HepG2 (cell line): ENCODE data around the gene ADCY7. TPM values are rescaled to one million over a fixed set of nuclear protein-coding genes. Genes with fewer than 3 reads are reported as not detected.

Experiments
- BRD4 ChIP-seq: sonication (generic); formaldehyde crosslinking; IDR thresholded peaks from 2 replicates; pipeline ENCODE4 v1.4.0; 2020; ENCODE audit warnings: missing genetic modification reagents
- EP300 ChIP-seq, 3 experiments: sonication (generic) in 1 of 3; formaldehyde crosslinking in 1 of 3; IDR thresholded peaks; 2 replicates each; pipeline versions ENCODE4 v1.5.1 to v1.6.1; 2011 to 2020; ENCODE audit warnings: low read depth in 2 of 3, low read length in 2 of 3, borderline replicate concordance in 1 of 3, improper control_type of control experiment in 1 of 3, mild to moderate bottlenecking in 1 of 3, missing genetic modification reagents in 1 of 3, moderate library complexity in 1 of 3
- HDAC1 ChIP-seq: sonication (generic); formaldehyde crosslinking; IDR thresholded peaks from 2 replicates; pipeline ENCODE4 v1.5.1; 2020; ENCODE audit warnings: mild to moderate bottlenecking, missing genetic modification reagents
- HDAC2 ChIP-seq: sonication (generic); formaldehyde crosslinking; IDR thresholded peaks from 2 replicates; pipeline ENCODE4 v1.4.0; 2020; ENCODE audit warnings: missing genetic modification reagents
- HMGXB4 ChIP-seq, 2 experiments: sonication (generic) in 1 of 2; formaldehyde crosslinking in 1 of 2; IDR thresholded peaks; 2 replicates each; pipeline versions ENCODE4 v1.4.0 to v1.6.1; 2018 to 2020; ENCODE audit warnings: missing genetic modification reagents in 2 of 2, borderline replicate concordance in 1 of 2, low read depth in 1 of 2, mild to moderate bottlenecking in 1 of 2, missing biosample characterization in 1 of 2
- KDM2A ChIP-seq: sonication (generic); formaldehyde crosslinking; IDR thresholded peaks from 2 replicates; pipeline ENCODE4 v1.4.0; 2020; ENCODE audit warnings: low read depth, missing genetic modification reagents, borderline replicate concordance
- KLF16 ChIP-seq, 2 experiments: sonication (generic) in 1 of 2; formaldehyde crosslinking in 1 of 2; IDR thresholded peaks; 2 replicates each; pipeline versions ENCODE4 v1.6.1 to v1.8.0; 2016 to 2023; ENCODE audit warnings: missing genetic modification reagents in 2 of 2, missing compliant biosample characterization in 1 of 2
- MAZ ChIP-seq, 2 experiments: sonication (generic) in 1 of 2; formaldehyde crosslinking in 1 of 2; IDR thresholded peaks; 2 replicates each; pipeline versions ENCODE4 v1.5.0 to v1.6.1; 2012 to 2020; ENCODE audit warnings: low read depth in 2 of 2, mild to moderate bottlenecking in 2 of 2, borderline replicate concordance in 1 of 2, improper control_type of control experiment in 1 of 2, low read length in 1 of 2, missing genetic modification reagents in 1 of 2, moderate library complexity in 1 of 2
- MYC ChIP-seq: sonication (generic); formaldehyde crosslinking; IDR thresholded peaks from 2 replicates; pipeline ENCODE4 v1.9.0; 2021; ENCODE audit warnings: missing genetic modification reagents, borderline replicate concordance
- MYNN ChIP-seq: sonication (generic); formaldehyde crosslinking; IDR thresholded peaks from 2 replicates; pipeline ENCODE4 v1.4.0; 2020; ENCODE audit warnings: mild to moderate bottlenecking, low read depth, missing genetic modification reagents
- NFATC3 ChIP-seq: sonication (generic); formaldehyde crosslinking; IDR thresholded peaks from 2 replicates; pipeline ENCODE4 v1.5.1; 2020; ENCODE audit warnings: mild to moderate bottlenecking, missing genetic modification reagents
- NR2F1 ChIP-seq, 2 experiments: fragments of 450-650 bp in 1 of 2; formaldehyde crosslinking in 1 of 2; IDR thresholded peaks; 2 replicates each; pipeline versions ENCODE4 v1.5.0 to v1.6.1; 2016 to 2020; ENCODE audit warnings: mild to moderate bottlenecking in 1 of 2, missing compliant biosample characterization in 1 of 2, missing genetic modification reagents in 1 of 2, moderate library complexity in 1 of 2
- NRL ChIP-seq: sonication (generic); formaldehyde crosslinking; IDR thresholded peaks from 2 replicates; pipeline ENCODE4 v1.5.0; 2020; ENCODE audit warnings: missing genetic modification reagents, mild to moderate bottlenecking, moderate library complexity, borderline replicate concordance
- PHF20 ChIP-seq: sonication (generic); formaldehyde crosslinking; IDR thresholded peaks from 2 replicates; pipeline ENCODE4 v1.5.0; 2020; ENCODE audit warnings: mild to moderate bottlenecking, missing genetic modification reagents
- RAD21 ChIP-seq: fragments of 450-650 bp; formaldehyde crosslinking; IDR thresholded peaks from 2 replicates; pipeline ENCODE4 v1.5.0; 2020; ENCODE audit warnings: mild to moderate bottlenecking
- SMC3 ChIP-seq: IDR thresholded peaks from 2 replicates; pipeline ENCODE4 v1.6.1; 2011; ENCODE audit warnings: low read length, improper control_type of control experiment
- STAG1 ChIP-seq: sonication (generic); formaldehyde crosslinking; IDR thresholded peaks from 2 replicates; pipeline ENCODE4 v1.4.0; 2020; ENCODE audit warnings: missing genetic modification reagents
- ZNF143 ChIP-seq: sonication (generic); formaldehyde crosslinking; IDR thresholded peaks from 2 replicates; pipeline ENCODE4 v1.4.0; 2020; ENCODE audit warnings: missing genetic modification reagents
- ZNF331 ChIP-seq: sonication (generic); formaldehyde crosslinking; IDR thresholded peaks from 2 replicates; pipeline ENCODE4 v1.4.0; 2020; ENCODE audit warnings: missing genetic modification reagents
- ZNF382 ChIP-seq: sonication (generic); formaldehyde crosslinking; IDR thresholded peaks from 2 replicates; pipeline ENCODE4 v1.5.0; 2020; ENCODE audit warnings: missing genetic modification reagents, mild to moderate bottlenecking, borderline replicate concordance
- ZNF605 ChIP-seq: sonication (generic); formaldehyde crosslinking; IDR thresholded peaks from 2 replicates; pipeline ENCODE4 v1.8.0; 2022; ENCODE audit warnings: mild to moderate bottlenecking, missing genetic modification reagents
- ZNF670 ChIP-seq: sonication (generic); formaldehyde crosslinking; IDR thresholded peaks from 2 replicates; pipeline ENCODE4 v1.8.0; 2022; ENCODE audit warnings: mild to moderate bottlenecking, missing genetic modification reagents, borderline replicate concordance
- ZNF75D ChIP-seq: sonication (generic); formaldehyde crosslinking; IDR thresholded peaks from 2 replicates; pipeline ENCODE4 v1.8.1; 2023; ENCODE audit warnings: missing genetic modification reagents, mild to moderate bottlenecking, borderline replicate concordance
- ZNF770 ChIP-seq: sonication (generic); formaldehyde crosslinking; IDR thresholded peaks from 2 replicates; pipeline ENCODE4 v1.5.0; 2020; ENCODE audit warnings: mild to moderate bottlenecking, missing genetic modification reagents
- ZSCAN25 ChIP-seq: sonication (generic); formaldehyde crosslinking; IDR thresholded peaks from 2 replicates; pipeline ENCODE4 v1.8.0; 2022; ENCODE audit warnings: mild to moderate bottlenecking, missing genetic modification reagents
- polyA plus RNA-seq, 8 experiments: library from polyadenylated mRNA; depleted of rRNA in 3 of 8; stranded (reverse) in 7 of 8; unstranded in 1 of 8; fragments of >200 nt; fragmentation: Illumina TruSeq in 4 of 8; extraction: Trizol in 4 of 8; gene quantifications; 2 replicates each; pipeline versions ENCODE4 v1.2.1 to v1.2.3, GENCODE V29; 2011 to 2016; ENCODE audit warnings: low read depth in 4 of 8, missing spikeins in 1 of 8, mixed read lengths in 1 of 8; ENCODE audit not compliant: insufficient read depth in 1 of 8
- total RNA-seq, 5 experiments: library from RNA; depleted of rRNA; stranded (reverse); fragments of >200 nt; fragmentation: Illumina TruSeq; extraction: Trizol; gene quantifications; 2 replicates each; pipeline ENCODE4 v1.2.3, GENCODE V29; 2016; ENCODE audit warnings: low read depth in 1 of 5

Gene ADCY7
- total and polyA plus RNA-seq, 2 of the 13 experiments (the other 11 are each of a cell fraction or from before 2014, with no cell fraction given) = 2.2 to 4.3 TPM

- TF ChIP-seq HMGXB4 (CRISPR knock-in tag; IDR thresholded peaks at IDR 0.05; ENCODE audit: borderline replicate concordance in 1 of 2, low read depth in 1 of 2) (peak; percentile 24 to 39; a peak in 2 of 4 replicates), NRL (CRISPR knock-in tag) (0 out of 2 replicates have a peak, but pooled peaks have one; percentile 51), ZNF331 (CRISPR knock-in tag) (0 out of 2 replicates have a peak, but pooled peaks have one; percentile 5), ZNF605 (CRISPR knock-in tag) (0 out of 2 replicates have a peak, but pooled peaks have one; percentile 49), SMC3 (no peak), EP300 (IDR thresholded peaks at IDR 0.05; ENCODE audit: low read depth in 2 of 2, low read length in 2 of 2) (no peak), EP300 (CRISPR knock-in tag; IDR thresholded peaks at IDR 0.05; ENCODE audit: borderline replicate concordance) (no peak; the same call in 1 of the 2 replicates), MYC (CRISPR knock-in tag) (peak; percentile 64; the same call in 1 of the 2 replicates), ZNF382 (CRISPR knock-in tag) (no peak), STAG1 (CRISPR knock-in tag) (peak; percentile 61), PHF20 (CRISPR knock-in tag) (no peak), MYNN (CRISPR knock-in tag) (no peak), RAD21 (CRISPR knock-in tag) (peak; percentile 36; the same call in 1 of the 2 replicates), NFATC3 (no peak), BRD4 (no peak), ZNF770 (CRISPR knock-in tag) (no peak), ZNF75D (CRISPR knock-in tag) (no peak), ZNF143 (no peak), MAZ (IDR thresholded peaks at IDR 0.05; ENCODE audit: borderline replicate concordance, low read depth, low read length) (no peak), MAZ (CRISPR knock-in tag; IDR thresholded peaks at IDR 0.05; ENCODE audit: low read depth) (peak; percentile 51; the same call in 1 of the 2 replicates), KDM2A (CRISPR knock-in tag) (peak; percentile 61; the same call in 1 of the 2 replicates), HDAC2 (CRISPR knock-in tag) (0 out of 2 replicates have a peak, but pooled peaks have one; percentile 19), NR2F1 (CRISPR knock-in tag; IDR thresholded peaks at IDR 0.05) (no peak), KLF16 (CRISPR knock-in tag; IDR thresholded peaks at IDR 0.05) (0 out of 4 replicates have a peak, but pooled peaks of 1 of the 2 experiments have one; percentile 14), ZNF670 (CRISPR knock-in tag) (no peak), HDAC1 (CRISPR knock-in tag) (no peak), ZSCAN25 (no peak)
These were observed 20.7 kb upstream of the ADCY7 start (continued) for GRCh38 chr16:50245417-50246298.
